ENCODE results near the gene MAD1L1. TPM values are rescaled to one million over a fixed set of nuclear protein-coding genes. Genes with fewer than 3 reads are reported as not detected.
"Not testable (repeated sequence)": the region's sequence is repeated elsewhere in the genome, so short reads cannot be mapped to it uniquely, and the experiment has no call there.

The MAD1L1 gene
- total RNA-seq, 3 donors from 2014 or later: 25.3 to 31.2 (median 26.2) TPM

- ATAC-seq (no peak), DNase-seq (peak in 2 of 3 donors; percentile 13 to 41)
- intact Hi-C loops (cut with DNase I, micrococcal nuclease): no loop called here
- Histone ChIP-seq H3K4me3 (no peak overlapping the region), H3K36me3 (ENCODE audit: low read depth) (no peaks in the 10 kb centered on the region), H3K4me1 (ENCODE audit: low read depth) (no peaks in the 10 kb centered on the region), H3K9me3 (no peaks in the 10 kb centered on the region)
- TF ChIP-seq, protein P1, sequence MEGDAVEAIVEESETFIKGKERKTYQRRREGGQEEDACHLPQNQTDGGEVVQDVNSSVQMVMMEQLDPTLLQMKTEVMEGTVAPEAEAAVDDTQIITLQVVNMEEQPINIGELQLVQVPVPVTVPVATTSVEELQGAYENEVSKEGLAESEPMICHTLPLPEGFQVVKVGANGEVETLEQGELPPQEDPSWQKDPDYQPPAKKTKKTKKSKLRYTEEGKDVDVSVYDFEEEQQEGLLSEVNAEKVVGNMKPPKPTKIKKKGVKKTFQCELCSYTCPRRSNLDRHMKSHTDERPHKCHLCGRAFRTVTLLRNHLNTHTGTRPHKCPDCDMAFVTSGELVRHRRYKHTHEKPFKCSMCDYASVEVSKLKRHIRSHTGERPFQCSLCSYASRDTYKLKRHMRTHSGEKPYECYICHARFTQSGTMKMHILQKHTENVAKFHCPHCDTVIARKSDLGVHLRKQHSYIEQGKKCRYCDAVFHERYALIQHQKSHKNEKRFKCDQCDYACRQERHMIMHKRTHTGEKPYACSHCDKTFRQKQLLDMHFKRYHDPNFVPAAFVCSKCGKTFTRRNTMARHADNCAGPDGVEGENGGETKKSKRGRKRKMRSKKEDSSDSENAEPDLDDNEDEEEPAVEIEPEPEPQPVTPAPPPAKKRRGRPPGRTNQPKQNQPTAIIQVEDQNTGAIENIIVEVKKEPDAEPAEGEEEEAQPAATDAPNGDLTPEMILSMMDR (IDR thresholded peaks at IDR 0.05): no peak
Observed at GRCh38 chr7:1844336-1844950, 388.3 kb downstream of the MAD1L1 start.

DNA sequence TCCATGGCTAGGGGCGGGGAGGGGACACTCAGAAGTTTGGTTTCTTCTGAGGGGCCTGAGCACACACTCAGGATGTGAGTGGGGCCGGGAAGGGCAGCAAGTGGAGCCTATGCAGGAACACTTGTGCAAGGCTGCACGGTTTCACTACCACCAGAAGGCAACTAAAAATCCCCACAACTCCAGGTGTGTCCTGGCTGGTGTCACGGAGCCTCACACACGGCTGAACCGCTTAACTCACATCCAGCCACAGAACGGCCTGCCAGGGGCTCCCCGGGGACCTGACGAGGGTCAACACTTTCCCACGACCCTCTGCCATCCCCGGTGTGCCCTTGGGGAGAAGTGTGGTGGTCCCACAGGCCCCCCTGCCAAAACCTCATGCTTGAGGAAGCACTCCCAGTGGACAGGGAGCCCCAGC is 388.8 kb downstream of the MAD1L1 start:
- DNase-seq: peak in 2 of 3 donors; percentile 10 to 42
- no peak overlapping the region for H3K4me3 ChIP-seq

GRCh38 chr7:1843271-1843861 is 389.4 kb downstream of the MAD1L1 start:
- intact Hi-C loops (cut with DNase I, micrococcal nuclease): no loop called here

More for the DNA sequence above, 388.8 kb downstream of the MAD1L1 start:
- Histone ChIP-seq H3K4me1 (ENCODE audit: low read depth) (no peaks in the 10 kb centered on the region), H3K9me3 (no peaks in the 10 kb centered on the region), H3K36me3 (ENCODE audit: low read depth) (no peaks in the 10 kb centered on the region)
- intact Hi-C loops (cut with DNase I, micrococcal nuclease): no loop called here
- TF ChIP-seq, protein P1 (IDR thresholded peaks at IDR 0.05): no peak
- ATAC-seq: no peak

GRCh38 chr7:1842321-1843221 is 390.2 kb downstream of the MAD1L1 start:
- DNase-seq: peak in 2 of 3 donors; percentile 11 to 42
- TF ChIP-seq, protein P1 (IDR thresholded peaks at IDR 0.05): no peak
- intact Hi-C loops (cut with DNase I, micrococcal nuclease): no loop called here
- Histone ChIP-seq H3K36me3 (ENCODE audit: low read depth) (no peaks in the 10 kb centered on the region), H3K4me1 (ENCODE audit: low read depth) (no peaks in the 10 kb centered on the region), H3K9me3 (no peaks in the 10 kb centered on the region), H3K4me3 (no peak overlapping the region)
- no peak for ATAC-seq

More at GRCh38 chr7:1843271-1843861, 389.4 kb downstream of the MAD1L1 start:
- TF ChIP-seq, protein P1 (IDR thresholded peaks at IDR 0.05): no peak
- Histone ChIP-seq H3K4me1 (ENCODE audit: low read depth) (no peaks in the 10 kb centered on the region), H3K9me3 (no peaks in the 10 kb centered on the region), H3K36me3 (ENCODE audit: low read depth) (no peaks in the 10 kb centered on the region), H3K4me3 (no peak overlapping the region)
- ATAC-seq (no peak), DNase-seq (peak in 2 of 3 donors; percentile 3 to 31)

DNA sequence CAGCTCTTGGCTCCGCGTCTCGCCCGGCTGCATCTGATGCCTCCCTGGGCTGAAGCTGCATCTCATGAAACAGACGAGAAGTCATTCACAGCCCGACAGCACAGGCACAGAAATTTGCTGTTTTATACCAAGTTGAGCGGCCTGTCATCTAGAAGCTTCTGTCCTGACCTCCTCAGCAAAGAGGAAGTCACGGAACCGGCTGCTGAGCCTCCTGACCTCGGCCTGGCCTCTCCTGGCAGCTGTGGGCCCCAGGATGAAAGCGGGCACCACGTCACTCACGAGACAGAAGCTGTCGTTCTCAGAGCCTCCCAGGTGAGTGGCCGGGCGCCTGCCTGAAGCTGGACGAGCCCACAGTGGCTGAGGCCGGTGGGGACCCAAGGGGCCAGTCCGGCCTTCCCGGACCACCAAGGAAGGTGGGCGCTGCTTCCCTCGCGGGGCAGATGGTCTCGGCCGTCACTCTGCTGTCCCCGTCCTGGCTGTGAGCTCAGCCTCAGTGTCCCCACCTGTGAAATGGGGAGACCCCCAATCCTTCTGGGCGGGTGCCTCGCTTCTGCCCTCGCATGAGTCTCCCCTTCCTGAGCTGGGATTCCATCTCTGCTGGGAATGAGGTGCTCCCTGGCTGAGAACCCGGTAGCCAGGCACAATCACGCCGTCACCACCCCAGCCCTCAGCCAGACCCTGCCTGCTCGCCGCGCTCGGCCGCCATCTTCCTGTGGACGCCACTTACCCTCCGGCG is 391.3 kb downstream of the MAD1L1 start:
- H3K36me3 ChIP-seq (ENCODE audit: low read depth); ATAC-seq; H3K4me1 ChIP-seq (ENCODE audit: low read depth); H3K4me3 ChIP-seq; intact Hi-C loops (cut with DNase I, micrococcal nuclease); H3K9me3 ChIP-seq: not testable (repeated sequence)
- DNase-seq: peak in 2 of 3 donors; percentile 11 to 36

DNA sequence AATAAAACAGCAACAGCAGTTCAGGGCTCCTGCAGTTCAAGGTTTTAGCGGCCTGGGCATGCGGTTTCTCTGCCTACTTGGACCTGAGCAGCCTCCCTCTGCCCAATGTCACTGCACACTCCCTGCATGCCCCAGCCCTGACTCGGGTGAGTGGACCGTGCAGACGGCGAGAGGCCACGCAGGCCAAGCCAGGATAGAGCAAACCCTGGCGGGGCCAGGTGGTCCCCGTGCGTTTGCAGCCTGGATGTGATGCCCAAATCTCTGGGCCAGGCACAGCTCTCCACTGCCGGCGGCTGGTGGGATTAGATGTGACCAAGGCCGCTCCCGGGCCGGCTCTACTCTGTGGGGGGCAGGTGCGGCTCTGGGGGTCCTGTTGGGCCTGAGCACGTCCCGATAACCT is 392.0 kb downstream of the MAD1L1 start:
- H3K9me3 ChIP-seq; H3K4me3 ChIP-seq; intact Hi-C loops (cut with DNase I, micrococcal nuclease); H3K36me3 ChIP-seq (ENCODE audit: low read depth); H3K4me1 ChIP-seq (ENCODE audit: low read depth); ATAC-seq: not testable (repeated sequence)
- peak in 2 of 3 donors; percentile 4 to 31 for DNase-seq
